Measurements from ENCODE around the gene STC2.
"Not testable (repeated sequence)": the region's sequence is repeated elsewhere in the genome, so short reads cannot be mapped to it uniquely, and the experiment has no call there.

STC2 gene

GRCh38 chr5:173293817-173294672 is 34.2 kb downstream of the STC2 start:
- DNase-seq = peak; percentile 74

- no peak for DNase-seq
Observed at GRCh38 chr5:173291722-173292658, 36.2 kb downstream of the STC2 start.

- no peak for DNase-seq
Observed at GRCh38 chr5:173290477-173291131, 37.6 kb downstream of the STC2 start.

- DNase-seq = no peak
Observed at GRCh38 chr5:173289372-173289771, 38.8 kb downstream of the STC2 start.

- no peak for DNase-seq
Observed at GRCh38 chr5:173288632-173289031, 39.6 kb downstream of the STC2 start.

GRCh38 chr5:173287086-173287485 is 41.1 kb downstream of the STC2 start:
- no peak for DNase-seq

GRCh38 chr5:173284343-173284958 is 43.8 kb downstream of the STC2 start:
- not testable (repeated sequence) for DNase-seq

- DNase-seq = peak; percentile 84
Observed at GRCh38 chr5:173283318-173284288, 44.6 kb downstream of the STC2 start.

- no peak for DNase-seq
Observed at GRCh38 chr5:173282916-173283315, 45.3 kb downstream of the STC2 start.

- no peak for DNase-seq
Observed at GRCh38 chr5:173281910-173282309, 46.3 kb downstream of the STC2 start.

- DNase-seq = no peak
Observed at GRCh38 chr5:173279166-173279565, 49.0 kb downstream of the STC2 start.

GRCh38 chr5:173278641-173279040 is 49.6 kb downstream of the STC2 start:
- no peak for DNase-seq

GRCh38 chr5:173278172-173278571 is 50.0 kb downstream of the STC2 start:
- DNase-seq = no peak

GRCh38 chr5:173274771-173275170 is 53.4 kb downstream of the STC2 start:
- no peak for DNase-seq

- DNase-seq = no peak
Observed at GRCh38 chr5:173271419-173271818, 56.8 kb downstream of the STC2 start.

GRCh38 chr5:173268750-173269432 is 59.3 kb downstream of the STC2 start:
- DNase-seq = no peak

GRCh38 chr5:173265433-173265832 is 62.8 kb downstream of the STC2 start:
- DNase-seq = no peak

All from activated naive CD4-positive, alpha-beta T cell treated with anti-CD3 and anti-CD28 coated beads, Interleukin-2, amount 50 U/mL, for 16 hours (primary cell).